Body of pancreas (tissue), 4 donors: ENCODE results near the gene THOC2. TPM values are rescaled to one million over a fixed set of nuclear protein-coding genes. Genes with fewer than 3 reads are reported as not detected.

Experiments used
- ATAC-seq: fragments of 150-250 bp; one replicate; pipeline ENCODE4 v1.9.1; 2016
- DNase-seq, 4 donors: peaks; one replicate each; pipeline ENCODE4 v3.0.0-alpha.2; 2019
- H3K27ac ChIP-seq, 4 donors: fragments of 200-600 bp; sonication (generic); 1 replicate in 3 of 4; 2 replicates in 1 of 4; pipeline versions ENCODE4 v1.5.1 to v1.6.1; 2016 to 2019; ENCODE audit warnings: mild to moderate bottlenecking in 1 of 4, mixed read lengths in 1 of 4, moderate library complexity in 1 of 4
- H3K27me3 ChIP-seq, 2 donors: fragments of 200-600 bp; sonication (generic); one replicate each; pipeline ENCODE4 v1.6.0; 2016; ENCODE audit warnings: mild to moderate bottlenecking in 1 of 2
- H3K36me3 ChIP-seq, 2 donors: fragments of 200-600 bp; sonication (generic); replicated peaks in 1 of 2; 2 replicates each; pipeline ENCODE4 v1.5.1; 2016; ENCODE audit warnings: low read depth in 2 of 2; ENCODE audit not compliant: insufficient read depth in 1 of 2
- H3K4me1 ChIP-seq: fragments of 200-600 bp; sonication (generic); one replicate; pipeline ENCODE4 v1.6.0; 2016
- H3K4me3 ChIP-seq, 2 donors: fragments of 200-600 bp; sonication (generic); 1 replicate in 1 of 2; 2 replicates in 1 of 2; pipeline ENCODE4 v1.5.1; 2016 to 2019
- H3K9me3 ChIP-seq, 3 donors: fragments of 200-600 bp; sonication (generic); 1 replicate in 2 of 3; 2 replicates in 1 of 3; pipeline ENCODE4 v1.5.1; 2016
- POLR2A ChIP-seq, 3 donors: fragments of 450-650 bp; IDR thresholded peaks; one replicate each; pipeline ENCODE4 v1.6.1; 2016; ENCODE audit warnings: antibody characterized with exemption in 3 of 3, mild to moderate bottlenecking in 2 of 3
- WGBS, 2 donors: methylation state at CpG; one replicate each; pipeline ENCODE4 v1.1.5; 2017; 5-methylcytosine and 5-hydroxymethylcytosine counted together
- intact Hi-C: fragments of 100-400 bp; cut with DNase I; formaldehyde crosslinking; loops from one replicate; pipeline ENCODE4 v1.15.1; 2023
- total RNA-seq, 2 donors: library from RNA; depleted of rRNA; stranded (reverse); fragments of >200 nt; gene quantifications; one replicate each; pipeline ENCODE4 v1.1.0, GENCODE V29; 2016
- TF ChIP-seq, protein P1 (sequence below), 7 experiments: fragments of 450-650 bp in 4 of 7; fragments of 200-600 bp in 3 of 7; sonication (generic) in 3 of 7; IDR thresholded peaks; one replicate each; pipeline ENCODE4 v1.5.1; 2016 to 2019; ENCODE audit warnings: antibody characterized with exemption in 7 of 7

THOC2 gene
- total RNA-seq, 2 donors from 2014 or later = 53.7 to 77.5 TPM

DNA sequence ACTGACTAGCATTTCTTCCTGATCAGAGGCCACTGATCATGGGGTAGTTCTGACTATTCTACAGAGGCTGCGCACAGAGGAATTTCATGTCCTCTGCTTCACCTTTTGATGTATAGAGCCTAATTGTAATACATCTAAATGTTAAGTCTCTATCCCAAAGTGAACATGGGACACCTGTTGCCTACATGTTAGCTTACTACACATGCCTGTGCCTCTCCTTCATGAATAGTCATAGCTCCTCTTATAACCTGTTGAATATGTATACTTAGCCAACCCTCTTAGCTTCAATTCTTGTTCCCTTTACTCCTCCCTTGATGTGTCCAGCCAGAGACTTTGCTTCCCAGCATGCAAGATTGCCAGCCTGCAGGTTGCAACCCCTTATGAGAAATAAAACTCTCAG is 9.6 kb upstream of the THOC2 start:
- 89 to 100% methylated on average over 1 of the region's 1 CpG for WGBS, 2 donors
- no peak overlapping the region for H3K4me3 ChIP-seq
- H3K27me3 ChIP-seq = no peaks in the 10 kb centered on the region
- H3K36me3 ChIP-seq = no peaks in the 10 kb centered on the region
- H3K27ac ChIP-seq = no peak overlapping the region
- H3K4me1 ChIP-seq = no peaks in the 10 kb centered on the region
- no peaks in the 10 kb centered on the region for H3K9me3 ChIP-seq
- no peak for TF ChIP-seq POLR2A (IDR thresholded peaks at IDR 0.05)
- TF ChIP-seq, protein P1, sequence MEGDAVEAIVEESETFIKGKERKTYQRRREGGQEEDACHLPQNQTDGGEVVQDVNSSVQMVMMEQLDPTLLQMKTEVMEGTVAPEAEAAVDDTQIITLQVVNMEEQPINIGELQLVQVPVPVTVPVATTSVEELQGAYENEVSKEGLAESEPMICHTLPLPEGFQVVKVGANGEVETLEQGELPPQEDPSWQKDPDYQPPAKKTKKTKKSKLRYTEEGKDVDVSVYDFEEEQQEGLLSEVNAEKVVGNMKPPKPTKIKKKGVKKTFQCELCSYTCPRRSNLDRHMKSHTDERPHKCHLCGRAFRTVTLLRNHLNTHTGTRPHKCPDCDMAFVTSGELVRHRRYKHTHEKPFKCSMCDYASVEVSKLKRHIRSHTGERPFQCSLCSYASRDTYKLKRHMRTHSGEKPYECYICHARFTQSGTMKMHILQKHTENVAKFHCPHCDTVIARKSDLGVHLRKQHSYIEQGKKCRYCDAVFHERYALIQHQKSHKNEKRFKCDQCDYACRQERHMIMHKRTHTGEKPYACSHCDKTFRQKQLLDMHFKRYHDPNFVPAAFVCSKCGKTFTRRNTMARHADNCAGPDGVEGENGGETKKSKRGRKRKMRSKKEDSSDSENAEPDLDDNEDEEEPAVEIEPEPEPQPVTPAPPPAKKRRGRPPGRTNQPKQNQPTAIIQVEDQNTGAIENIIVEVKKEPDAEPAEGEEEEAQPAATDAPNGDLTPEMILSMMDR (IDR thresholded peaks at IDR 0.05) = no peak
- intact Hi-C loops = no loop called here
- ATAC-seq (no peak), DNase-seq (no peak)

DNA sequence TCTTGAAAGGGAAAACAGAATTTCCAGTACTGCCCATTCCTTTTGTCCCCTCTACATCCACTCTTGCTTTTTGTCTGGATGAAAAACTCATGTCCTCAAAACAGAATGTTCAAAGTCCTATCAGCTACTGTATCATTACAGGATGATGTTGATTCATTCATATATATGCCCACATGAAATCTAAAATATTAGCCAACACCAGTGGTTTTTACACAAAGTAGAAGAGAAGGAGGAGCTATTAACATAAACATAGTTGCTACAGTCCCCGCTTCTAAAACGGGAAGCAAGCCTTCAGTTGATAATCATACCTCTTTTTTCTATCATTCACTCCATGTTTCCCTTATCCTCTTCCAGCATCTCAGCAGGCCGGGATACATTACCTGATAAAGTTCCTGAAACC is 7.7 kb upstream of the THOC2 start:
- intact Hi-C loops = no loop called here
- no peak for ATAC-seq

DNA sequence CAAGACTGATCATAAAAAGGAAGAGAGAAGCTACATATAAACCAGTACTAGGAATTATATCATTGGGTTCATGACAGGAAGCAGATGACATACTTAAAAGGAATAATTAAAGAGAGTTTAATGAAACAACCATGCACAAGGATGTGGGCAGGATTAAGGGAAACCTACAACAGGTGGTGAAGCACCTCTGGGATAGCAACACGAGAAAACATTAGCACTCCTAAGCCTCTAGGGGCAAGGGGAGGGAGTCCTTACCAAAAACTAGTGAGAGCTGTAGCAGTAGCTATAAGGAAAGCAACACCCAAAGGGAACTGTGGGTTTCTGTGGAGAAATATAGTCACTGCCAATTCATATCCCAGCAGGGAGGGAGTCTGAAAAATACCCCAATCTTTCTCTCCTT is 7.2 kb upstream of the THOC2 start:
- no peaks in the 10 kb centered on the region for H3K9me3 ChIP-seq
- WGBS, 2 donors = 40 to 64% methylated on average over 1 of the region's 1 CpG
- DNase-seq (no peak), ATAC-seq (no peak)
- TF ChIP-seq POLR2A (IDR thresholded peaks at IDR 0.05) = no peak
- TF ChIP-seq, protein P1 (IDR thresholded peaks at IDR 0.05) = no peak
- no peaks in the 10 kb centered on the region for H3K36me3 ChIP-seq
- no peak overlapping the region for H3K4me3 ChIP-seq
- no peaks in the 10 kb centered on the region for H3K27me3 ChIP-seq
- H3K27ac ChIP-seq = no peak overlapping the region
- H3K4me1 ChIP-seq = no peaks in the 10 kb centered on the region
- intact Hi-C loops = no loop called here

More for the DNA sequence above, 7.7 kb upstream of the THOC2 start:
- DNase-seq = no peak
- TF ChIP-seq, protein P1 (IDR thresholded peaks at IDR 0.05) = no peak
- no peak for TF ChIP-seq POLR2A (IDR thresholded peaks at IDR 0.05)
- no peaks in the 10 kb centered on the region for H3K4me1 ChIP-seq
- no peaks in the 10 kb centered on the region for H3K27me3 ChIP-seq
- no peaks in the 10 kb centered on the region for H3K9me3 ChIP-seq
- no peak overlapping the region for H3K27ac ChIP-seq
- no peaks in the 10 kb centered on the region for H3K36me3 ChIP-seq
- 71 to 77% methylated on average over 3 of the region's 3 CpGs for WGBS, 2 donors
- H3K4me3 ChIP-seq = no peak overlapping the region

DNA sequence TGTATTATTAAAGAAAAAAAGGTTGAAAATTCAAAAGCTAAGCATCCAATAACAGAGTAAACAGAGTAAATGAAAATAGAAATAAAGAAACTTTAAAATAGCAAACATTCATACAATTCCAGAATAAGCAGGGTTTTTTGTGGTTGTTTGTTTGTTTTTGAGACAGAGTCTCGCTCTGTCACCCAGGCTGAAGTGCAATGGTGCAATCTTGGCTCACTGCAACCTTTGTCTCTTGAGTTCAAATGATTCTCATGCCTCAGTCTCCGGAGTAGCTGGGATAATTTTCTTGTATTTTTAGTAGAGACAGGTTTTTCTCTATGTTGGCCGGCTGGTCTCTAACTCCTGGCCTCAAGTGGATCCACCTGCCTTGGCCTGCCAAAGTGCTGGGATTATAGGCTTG is 6.6 kb upstream of the THOC2 start:
- Histone ChIP-seq H3K27me3 (no peaks in the 10 kb centered on the region), H3K4me3 (no peak overlapping the region), H3K36me3 (no peaks in the 10 kb centered on the region), H3K4me1 (no peaks in the 10 kb centered on the region), H3K27ac (no peak overlapping the region), H3K9me3 (no peaks in the 10 kb centered on the region)
- DNase-seq = no peak
- WGBS, 2 donors = 41 to 77% methylated on average over 3 of the region's 3 CpGs
- intact Hi-C loops = no loop called here
- TF ChIP-seq, protein P1 (IDR thresholded peaks at IDR 0.05) = no peak
- TF ChIP-seq POLR2A (IDR thresholded peaks at IDR 0.05) = no peak
- no peak for ATAC-seq

DNA sequence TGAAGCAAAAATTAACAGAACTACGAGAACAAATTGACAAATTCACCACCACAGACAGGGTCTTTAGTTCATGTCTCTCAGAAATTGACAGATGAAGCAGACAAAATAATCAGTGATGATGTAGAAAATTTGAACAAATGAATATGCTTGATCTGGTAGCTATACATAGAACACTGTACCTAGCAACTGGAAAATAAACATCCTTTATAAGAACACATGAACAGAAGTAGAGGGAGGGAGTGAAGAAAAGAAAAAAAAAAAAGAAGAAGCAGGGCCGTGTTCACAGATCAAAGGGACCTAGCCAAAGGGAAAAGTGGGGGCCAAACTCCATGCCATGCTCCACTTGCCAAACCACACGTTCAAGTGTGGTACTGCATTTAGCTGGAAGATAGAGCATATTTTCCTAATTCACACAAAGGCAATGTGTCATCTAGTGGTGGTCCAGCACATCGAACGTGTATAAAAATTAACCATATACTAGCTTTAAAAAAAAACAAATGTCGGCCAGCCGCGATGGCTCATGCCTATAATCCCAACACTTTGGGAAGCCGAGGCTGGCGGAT is 5.6 kb upstream of the THOC2 start:
- no peak for ATAC-seq
- H3K4me3 ChIP-seq = no peak overlapping the region
- intact Hi-C loops = no loop called here
- no peaks in the 10 kb centered on the region for H3K4me1 ChIP-seq
- no peaks in the 10 kb centered on the region for H3K27me3 ChIP-seq
- no peak overlapping the region for H3K27ac ChIP-seq
- DNase-seq = no peak
- TF ChIP-seq, protein P1 (IDR thresholded peaks at IDR 0.05) = no peak
- no peak for TF ChIP-seq POLR2A (IDR thresholded peaks at IDR 0.05)
- H3K36me3 ChIP-seq = no peaks in the 10 kb centered on the region
- 29 to 68% methylated on average over 5 to 10 of the region's 10 CpGs for WGBS, 2 donors
- H3K9me3 ChIP-seq = no peaks in the 10 kb centered on the region
